ENCODE measurements around the gene GEMIN8.

DNA sequence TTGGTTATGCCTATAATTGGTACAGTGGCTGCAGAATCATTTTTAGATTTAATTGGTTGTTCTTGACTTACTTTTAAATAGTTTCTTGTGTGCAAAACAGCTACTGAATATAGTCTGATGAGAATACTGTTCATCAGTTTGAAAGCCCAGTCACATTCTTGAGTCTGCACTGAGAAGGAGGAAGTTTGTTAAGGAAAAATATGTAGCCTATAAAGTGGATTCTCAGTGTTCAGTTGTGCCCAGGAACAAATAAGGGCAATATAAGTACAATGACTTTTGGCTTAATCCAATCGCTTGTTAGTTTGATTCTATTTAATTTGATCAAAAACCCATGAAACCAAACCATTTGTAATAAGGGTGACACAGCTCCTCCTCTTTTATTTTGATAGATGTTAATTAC, 32.8 kb upstream of the GEMIN8 start:
- TF ChIP-seq POLR2A (IDR thresholded peaks at IDR 0.05) = no peak
- TF ChIP-seq, protein P1, sequence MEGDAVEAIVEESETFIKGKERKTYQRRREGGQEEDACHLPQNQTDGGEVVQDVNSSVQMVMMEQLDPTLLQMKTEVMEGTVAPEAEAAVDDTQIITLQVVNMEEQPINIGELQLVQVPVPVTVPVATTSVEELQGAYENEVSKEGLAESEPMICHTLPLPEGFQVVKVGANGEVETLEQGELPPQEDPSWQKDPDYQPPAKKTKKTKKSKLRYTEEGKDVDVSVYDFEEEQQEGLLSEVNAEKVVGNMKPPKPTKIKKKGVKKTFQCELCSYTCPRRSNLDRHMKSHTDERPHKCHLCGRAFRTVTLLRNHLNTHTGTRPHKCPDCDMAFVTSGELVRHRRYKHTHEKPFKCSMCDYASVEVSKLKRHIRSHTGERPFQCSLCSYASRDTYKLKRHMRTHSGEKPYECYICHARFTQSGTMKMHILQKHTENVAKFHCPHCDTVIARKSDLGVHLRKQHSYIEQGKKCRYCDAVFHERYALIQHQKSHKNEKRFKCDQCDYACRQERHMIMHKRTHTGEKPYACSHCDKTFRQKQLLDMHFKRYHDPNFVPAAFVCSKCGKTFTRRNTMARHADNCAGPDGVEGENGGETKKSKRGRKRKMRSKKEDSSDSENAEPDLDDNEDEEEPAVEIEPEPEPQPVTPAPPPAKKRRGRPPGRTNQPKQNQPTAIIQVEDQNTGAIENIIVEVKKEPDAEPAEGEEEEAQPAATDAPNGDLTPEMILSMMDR (IDR thresholded peaks at IDR 0.05) = no peak

Data from right lobe of liver (tissue), 4 donors.